GM12874 (cell line): ENCODE results near the gene CENPP.

Source experiments
- CTCF ChIP-seq: IDR thresholded peaks from 2 replicates; pipeline ENCODE4 v1.5.1; 2011; ENCODE audit warnings: low read depth, mild to moderate bottlenecking, control low read depth, low read length, moderate library complexity; ENCODE audit not compliant: insufficient read depth

CENPP gene

GRCh38 chr9:92612816-92613215 is 287.1 kb downstream of the CENPP start:
- no peak for TF ChIP-seq CTCF

- no peak for TF ChIP-seq CTCF
These were observed 287.7 kb downstream of the CENPP start for GRCh38 chr9:92613268-92614122.

GRCh38 chr9:92614123-92614510 is 288.4 kb downstream of the CENPP start:
- TF ChIP-seq CTCF: no peak

GRCh38 chr9:92614763-92615461 is 289.2 kb downstream of the CENPP start:
- no peak for TF ChIP-seq CTCF

GRCh38 chr9:92615790-92616189 is 290.0 kb downstream of the CENPP start:
- no peak for TF ChIP-seq CTCF

GRCh38 chr9:92616199-92616641 is 290.5 kb downstream of the CENPP start:
- TF ChIP-seq CTCF: no peak

- no peak for TF ChIP-seq CTCF
These were observed 290.9 kb downstream of the CENPP start for GRCh38 chr9:92616655-92617111.
